Right atrium auricular region (tissue), 2 donors: Measurements from ENCODE around the gene SPATA4. TPM values are rescaled to one million over a fixed set of nuclear protein-coding genes. Genes with fewer than 3 reads are reported as not detected.

Experiments
- DNase-seq: peaks from one replicate; pipeline ENCODE4 v3.0.0-alpha.2; 2019; ENCODE audit warnings: low spot score
- H3K27ac ChIP-seq, 2 donors: fragments of 200-600 bp; sonication (generic); 1 replicate in 1 of 2; 2 replicates in 1 of 2; pipeline ENCODE4 v1.5.1; 2016 to 2019
- H3K27me3 ChIP-seq, 2 donors: fragments of 200-600 bp; sonication (generic); one replicate each; pipeline versions ENCODE4 v1.5.1 to v1.6.0; 2017 to 2019
- H3K36me3 ChIP-seq: fragments of 200-600 bp; sonication (generic); one replicate; pipeline ENCODE4 v1.5.1; 2016
- H3K4me1 ChIP-seq, 2 donors: fragments of 200-600 bp; sonication (generic); one replicate each; pipeline versions ENCODE4 v1.5.1 to v1.6.0; 2017 to 2019
- H3K4me3 ChIP-seq, 2 donors: fragments of 200-600 bp; sonication (generic); 1 replicate in 1 of 2; 2 replicates in 1 of 2; pipeline ENCODE4 v1.5.1; 2017 to 2019; ENCODE audit warnings: mild to moderate bottlenecking in 1 of 2, moderate library complexity in 1 of 2
- H3K9me3 ChIP-seq, 2 donors: fragments of 200-600 bp; sonication (generic); one replicate each; pipeline ENCODE4 v1.5.1; 2019
- CTCF ChIP-seq, 2 donors: fragments of 200-600 bp; sonication (generic); IDR thresholded peaks; one replicate each; pipeline ENCODE4 v1.5.1; 2019; ENCODE audit warnings: antibody characterized with exemption in 2 of 2
- total RNA-seq, 2 donors: library from RNA; depleted of rRNA; stranded (reverse); fragments of >200 nt; gene quantifications; one replicate each; pipeline ENCODE4 v1.1.0, GENCODE V29; 2016

The SPATA4 gene
- total RNA-seq, result 1 to 10 TPM in 1 of 2 donors, under 1 TPM in 1; 0.28 to 4.4 TPM

GRCh38 chr4:176195184-176195978, at the start of gene SPATA4:
Gene SPATA4 (minus strand): TSS chr4:176195585. CDS start chr4:176195562, 23 bp downstream.
- peak within 1 kb of the TSS; percentile 49 to 69 for H3K4me3 ChIP-seq
- TF ChIP-seq CTCF (IDR thresholded peaks at IDR 0.05), result no peak
- no peaks in the 10 kb centered on the region for H3K9me3 ChIP-seq
- peak within 1 kb of the TSS; percentile 77 to 80 for H3K27ac ChIP-seq
- H3K4me1 ChIP-seq, result peaks cover 0 to 4% of the 10 kb centered on the region in 2 donors
- H3K27me3 ChIP-seq, result no peaks in the 10 kb centered on the region
- H3K36me3 ChIP-seq, result no peaks in the 10 kb centered on the region
- DNase-seq, result peak; percentile 92

- DNase-seq, result no peak
- Histone ChIP-seq H3K4me1 (no peaks in the 10 kb centered on the region), H3K36me3 (no peaks in the 10 kb centered on the region), H3K27me3 (no peaks in the 10 kb centered on the region), H3K4me3 (no peak overlapping the region), H3K27ac (no peak overlapping the region), H3K9me3 (no peaks in the 10 kb centered on the region)
- no peak for TF ChIP-seq CTCF (IDR thresholded peaks at IDR 0.05)
These were observed 47.5 kb upstream of the SPATA4 start for GRCh38 chr4:176242764-176243347.

- Histone ChIP-seq H3K4me3 (no peak overlapping the region), H3K36me3 (no peaks in the 10 kb centered on the region), H3K9me3 (no peaks in the 10 kb centered on the region), H3K27ac (no peak overlapping the region), H3K27me3 (no peaks in the 10 kb centered on the region), H3K4me1 (peaks cover 0 to 11% of the 10 kb centered on the region in 2 donors)
- no peak for TF ChIP-seq CTCF (IDR thresholded peaks at IDR 0.05)
- no peak for DNase-seq
These were observed 46.3 kb upstream of the SPATA4 start for GRCh38 chr4:176241703-176242102.

GRCh38 chr4:176238826-176239225, 43.4 kb upstream of the SPATA4 start:
- no peak overlapping the region for H3K4me3 ChIP-seq
- H3K9me3 ChIP-seq, result no peaks in the 10 kb centered on the region
- TF ChIP-seq CTCF (IDR thresholded peaks at IDR 0.05), result no peak
- no peaks in the 10 kb centered on the region for H3K27me3 ChIP-seq
- no peak for DNase-seq
- H3K4me1 ChIP-seq, result peaks cover 0 to 14% of the 10 kb centered on the region in 2 donors
- H3K36me3 ChIP-seq, result no peaks in the 10 kb centered on the region
- peak overlapping the region; percentile 75 to 86 for H3K27ac ChIP-seq

GRCh38 chr4:176238157-176238610, 42.8 kb upstream of the SPATA4 start:
- Histone ChIP-seq H3K27me3 (no peaks in the 10 kb centered on the region), H3K27ac (peak overlapping the region; percentile 75 to 86), H3K4me1 (peaks cover 0 to 14% of the 10 kb centered on the region in 2 donors), H3K4me3 (no peak overlapping the region), H3K36me3 (no peaks in the 10 kb centered on the region), H3K9me3 (no peaks in the 10 kb centered on the region)
- no peak for TF ChIP-seq CTCF (IDR thresholded peaks at IDR 0.05)
- no peak for DNase-seq
